PC-9 (cell line): Measurements from ENCODE around the gene SLC6A17.

ENCODE experiments used
- EZH2 ChIP-seq: fragments of 200-600 bp; sonication (generic); IDR thresholded peaks from 2 replicates; pipeline ENCODE4 v1.8.0; 2017; ENCODE audit warnings: antibody characterized with exemption, low read depth
- TF ChIP-seq, protein P1 (sequence below): fragments of 200-600 bp; sonication (generic); conservative IDR thresholded peaks from 2 replicates; pipeline ENCODE4 v1.6.1; 2017; ENCODE audit warnings: mixed run types, antibody characterized with exemption, mild to moderate bottlenecking, moderate library complexity

DNA sequence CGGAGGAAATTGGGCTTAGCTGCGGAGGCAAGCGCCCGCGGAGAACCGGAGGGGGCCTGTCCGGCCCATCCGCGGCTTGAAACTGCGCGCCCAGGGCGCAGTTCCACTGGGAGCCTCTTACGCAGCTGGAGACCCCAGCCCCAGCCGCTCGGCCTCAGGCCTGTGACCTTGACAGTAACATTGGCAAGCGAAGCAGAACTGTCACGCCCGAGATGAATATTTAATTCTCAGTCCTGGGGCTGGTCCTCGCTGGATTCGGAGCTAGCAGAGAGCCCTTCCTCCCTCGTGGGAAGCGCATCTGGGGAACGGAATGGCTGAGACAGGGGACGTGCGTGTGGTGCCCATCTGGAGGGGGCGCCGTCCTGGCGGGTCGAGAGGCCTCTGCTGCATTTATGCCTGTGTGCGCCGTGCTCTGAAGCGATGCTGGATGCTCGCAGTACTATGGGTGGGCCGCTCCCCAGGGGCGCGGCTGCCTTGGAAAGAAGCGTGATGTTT, 928 bp downstream of the SLC6A17 start:
- TF ChIP-seq, protein P1, sequence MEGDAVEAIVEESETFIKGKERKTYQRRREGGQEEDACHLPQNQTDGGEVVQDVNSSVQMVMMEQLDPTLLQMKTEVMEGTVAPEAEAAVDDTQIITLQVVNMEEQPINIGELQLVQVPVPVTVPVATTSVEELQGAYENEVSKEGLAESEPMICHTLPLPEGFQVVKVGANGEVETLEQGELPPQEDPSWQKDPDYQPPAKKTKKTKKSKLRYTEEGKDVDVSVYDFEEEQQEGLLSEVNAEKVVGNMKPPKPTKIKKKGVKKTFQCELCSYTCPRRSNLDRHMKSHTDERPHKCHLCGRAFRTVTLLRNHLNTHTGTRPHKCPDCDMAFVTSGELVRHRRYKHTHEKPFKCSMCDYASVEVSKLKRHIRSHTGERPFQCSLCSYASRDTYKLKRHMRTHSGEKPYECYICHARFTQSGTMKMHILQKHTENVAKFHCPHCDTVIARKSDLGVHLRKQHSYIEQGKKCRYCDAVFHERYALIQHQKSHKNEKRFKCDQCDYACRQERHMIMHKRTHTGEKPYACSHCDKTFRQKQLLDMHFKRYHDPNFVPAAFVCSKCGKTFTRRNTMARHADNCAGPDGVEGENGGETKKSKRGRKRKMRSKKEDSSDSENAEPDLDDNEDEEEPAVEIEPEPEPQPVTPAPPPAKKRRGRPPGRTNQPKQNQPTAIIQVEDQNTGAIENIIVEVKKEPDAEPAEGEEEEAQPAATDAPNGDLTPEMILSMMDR, result no peak
- TF ChIP-seq EZH2, result no peak
